22Rv1 (cell line): ENCODE measurements around the gene RAPSN.

Experiments
- H3K27ac ChIP-seq: fragments of 450-650 bp; 2 replicates; pipeline ENCODE4 v1.5.1; 2017
- CTCF ChIP-seq: fragments of 450-650 bp; IDR thresholded peaks from 2 replicates; pipeline ENCODE4 v1.5.1; 2017; ENCODE audit warnings: mild to moderate bottlenecking
- ZFX ChIP-seq: fragments of 450-650 bp; IDR thresholded peaks from 2 replicates; pipeline ENCODE4 v1.6.1; 2017; ENCODE audit warnings: antibody characterized with exemption, borderline replicate concordance

The RAPSN gene

GRCh38 chr11:47407746-47408590, 41.0 kb downstream of the RAPSN start, which contains the start of gene SLC39A13:
Gene SLC39A13, plus strand, starts transcription at chr11:47408590. Its CDS starts 1,505 bp downstream, at chr11:47410095.
- H3K27ac ChIP-seq = peak within 1 kb of the TSS; percentile 94
- no peak for TF ChIP-seq ZFX
- TF ChIP-seq CTCF = peak; percentile 95

- TF ChIP-seq CTCF (no peak), ZFX (no peak)
- peak overlapping the region; percentile 94 for H3K27ac ChIP-seq
Measured at GRCh38 chr11:47406896-47407745, 41.8 kb downstream of the RAPSN start.

DNA sequence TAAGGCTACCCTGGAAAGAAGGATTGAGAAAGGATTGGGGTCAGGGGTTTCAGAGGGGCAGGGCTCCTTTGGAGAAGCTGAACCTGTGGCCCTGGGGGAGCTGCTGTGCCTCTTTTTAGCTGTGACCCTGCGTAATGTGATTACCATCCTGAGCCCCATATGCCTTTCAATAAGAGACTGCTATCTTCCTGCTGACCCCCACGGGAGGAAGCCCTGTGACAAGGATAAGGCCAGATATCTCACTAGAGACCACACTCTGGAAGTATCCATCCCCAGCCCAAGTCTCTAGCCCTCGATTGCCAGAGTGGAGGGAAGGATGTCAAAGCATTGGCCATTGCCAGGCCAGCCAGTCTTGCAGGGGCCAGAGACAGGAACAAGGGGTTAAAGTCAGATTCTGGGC, 45.4 kb downstream of the RAPSN start:
- TF ChIP-seq ZFX = no peak
- no peak for TF ChIP-seq CTCF
- no peak overlapping the region for H3K27ac ChIP-seq

DNA sequence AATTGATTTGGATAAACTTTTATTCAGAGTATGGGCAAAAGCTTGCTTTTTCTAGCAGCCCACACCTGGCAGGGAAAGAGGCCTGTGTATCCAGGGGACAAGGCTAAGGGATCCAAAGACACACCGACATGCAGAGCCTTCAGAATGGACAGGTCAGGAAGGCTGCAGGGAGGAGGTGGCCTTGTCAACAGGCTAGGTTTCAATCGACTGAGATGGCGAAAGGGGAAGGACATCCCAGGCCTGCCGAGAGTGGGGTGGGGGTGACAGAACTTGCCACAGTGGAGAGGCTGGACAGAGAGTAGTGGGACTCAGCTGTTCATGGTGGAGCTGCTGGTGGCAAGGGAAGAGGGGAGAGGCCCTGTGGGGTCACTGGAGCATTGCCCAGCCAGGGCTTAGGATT, 45.8 kb downstream of the RAPSN start:
- H3K27ac ChIP-seq = no peak overlapping the region
- no peak for TF ChIP-seq CTCF
- TF ChIP-seq ZFX = no peak

DNA sequence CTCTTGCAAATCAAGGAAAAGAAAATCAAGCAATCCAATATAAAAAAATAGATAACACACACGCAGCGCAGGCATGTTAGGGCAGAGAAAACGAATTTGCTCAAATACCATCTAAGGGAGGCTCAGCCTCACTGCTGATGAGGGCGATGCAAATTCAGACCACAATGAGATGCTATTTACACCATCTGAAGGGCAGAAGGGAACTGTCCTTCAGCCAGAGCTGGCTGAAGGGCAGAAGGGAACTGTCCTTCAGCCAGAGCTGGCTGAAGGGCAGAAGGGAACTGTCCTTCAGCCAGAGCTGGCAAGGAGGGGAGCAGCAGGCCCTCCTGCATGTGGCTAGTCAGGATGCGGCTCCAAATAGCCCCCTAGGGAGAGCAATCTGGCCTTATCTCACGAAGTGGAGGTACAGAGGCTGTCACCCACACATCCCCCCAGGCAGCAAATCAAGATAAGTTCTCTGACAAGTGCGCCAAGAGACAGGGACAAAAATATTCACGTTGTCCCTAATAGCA, 48.1 kb downstream of the RAPSN start:
- no peak for TF ChIP-seq CTCF
- no peak for TF ChIP-seq ZFX
- H3K27ac ChIP-seq = 0 out of 2 replicates have a peak overlapping the region, but pooled peaks have one; percentile 7

GRCh38 chr11:47399860-47400767, 48.8 kb downstream of the RAPSN start:
- TF ChIP-seq CTCF (no peak), ZFX (no peak)
- H3K27ac ChIP-seq = no peak overlapping the region
